IPS-NIHi7 (cell line): ENCODE data around the gene P2RX6.
A peak's percentile ranks its signal among the peaks of the same experiment; 100 is the strongest.

Source experiments
- DNase-seq: peaks from one replicate; pipeline ENCODE4 v3.0.0; 2012; ENCODE audit warnings: mixed read lengths; ENCODE audit errors: extremely low spot score

The P2RX6 gene

GRCh38 chr22:21012446-21013407 lies 2.2 kb upstream of the P2RX6 start:
- DNase-seq: no peak

- DNase-seq: no peak
Measured at GRCh38 chr22:21013657-21014201, 1.2 kb upstream of the P2RX6 start.

DNA sequence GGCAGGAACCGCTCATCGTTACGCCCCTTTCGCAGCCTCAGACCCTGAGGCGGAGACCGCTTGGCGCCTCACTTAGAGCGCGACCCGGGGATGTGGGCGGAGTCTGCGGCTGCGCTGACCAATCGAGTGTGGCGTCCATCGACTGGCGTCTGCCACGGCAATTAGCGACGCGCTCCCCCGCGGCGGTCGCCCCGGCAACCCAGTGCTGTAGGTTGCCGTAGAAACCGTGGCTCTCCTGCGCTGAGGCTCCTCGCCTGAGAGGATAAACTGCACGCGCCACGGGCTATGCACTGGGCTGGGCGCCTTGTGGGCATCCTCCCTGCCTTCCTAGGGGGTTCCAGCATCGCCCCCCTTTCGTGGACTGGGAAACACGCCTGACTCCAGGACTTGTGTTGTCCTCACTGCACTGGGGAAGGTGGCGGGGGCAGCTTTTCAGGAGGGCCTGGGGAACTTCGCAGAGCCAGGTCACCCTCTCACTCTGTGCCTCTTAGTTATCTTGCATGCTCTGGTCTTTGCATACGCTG lies 701 bp upstream of the P2RX6 start:
- peak; percentile 98 for DNase-seq

- no peak for DNase-seq
Measured at GRCh38 chr22:21015466-21016006, 571 bp downstream of the P2RX6 start.

DNA sequence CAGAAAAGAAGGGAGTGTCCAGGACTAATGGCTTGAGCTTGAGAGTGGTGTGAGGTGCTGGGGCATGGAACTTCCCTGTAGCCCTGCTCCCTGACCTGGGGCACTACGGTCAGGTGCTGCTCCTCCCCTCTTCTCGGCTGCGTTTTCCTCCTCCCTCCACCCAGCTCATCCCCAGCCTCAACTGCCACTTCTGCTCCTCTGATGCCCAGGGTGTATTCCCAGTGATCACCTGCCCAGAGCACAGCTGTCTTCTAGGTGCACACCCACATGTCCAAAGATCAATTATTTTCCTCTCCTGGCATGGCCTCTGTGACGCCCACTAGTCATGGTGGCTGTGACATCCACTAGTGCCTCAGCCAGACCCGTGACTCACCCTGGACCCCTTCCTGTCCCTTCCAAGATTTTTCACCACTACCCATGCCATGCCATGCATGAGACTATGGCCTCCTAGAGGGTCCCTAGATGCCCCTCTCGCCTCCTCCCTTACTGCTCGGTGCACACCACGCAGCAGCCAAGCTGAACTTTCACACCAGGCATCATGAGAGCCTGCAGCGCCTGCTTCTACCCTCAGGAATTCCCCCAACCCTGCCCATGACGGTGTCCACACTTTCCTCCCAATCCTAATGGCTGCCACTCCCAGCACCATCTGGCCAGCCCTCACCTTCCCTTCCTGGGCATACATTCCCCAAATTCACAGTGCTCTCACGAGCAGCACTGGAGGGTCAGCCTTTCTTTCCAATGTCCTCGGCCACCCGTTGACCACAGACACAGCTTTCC lies 1.9 kb downstream of the P2RX6 start:
- DNase-seq: no peak

GRCh38 chr22:21018314-21018713 lies 3.3 kb downstream of the P2RX6 start:
- DNase-seq: no peak

GRCh38 chr22:21020802-21021429 lies 6.0 kb downstream of the P2RX6 start:
- DNase-seq: peak; percentile 84

DNA sequence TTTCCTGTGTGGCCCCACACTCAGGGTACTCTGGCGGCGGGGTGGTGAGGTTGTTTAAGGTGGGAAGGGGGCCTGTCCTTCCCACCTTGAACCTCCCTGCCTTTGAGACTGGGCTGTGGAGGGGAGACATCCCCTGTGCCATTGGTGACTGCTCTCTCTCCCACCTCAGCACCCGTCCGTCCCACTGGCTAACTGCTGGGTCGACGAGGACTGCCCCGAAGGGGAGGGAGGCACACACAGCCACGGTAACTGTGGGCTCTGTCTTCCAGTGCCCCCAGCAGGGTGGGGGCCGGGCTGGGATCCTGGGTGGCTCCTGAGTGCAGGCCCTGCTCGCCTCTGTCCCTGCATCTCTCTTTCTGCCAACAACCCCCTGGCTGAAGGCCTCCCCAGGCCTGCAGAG lies 7.5 kb downstream of the P2RX6 start:
- DNase-seq: no peak

DNA sequence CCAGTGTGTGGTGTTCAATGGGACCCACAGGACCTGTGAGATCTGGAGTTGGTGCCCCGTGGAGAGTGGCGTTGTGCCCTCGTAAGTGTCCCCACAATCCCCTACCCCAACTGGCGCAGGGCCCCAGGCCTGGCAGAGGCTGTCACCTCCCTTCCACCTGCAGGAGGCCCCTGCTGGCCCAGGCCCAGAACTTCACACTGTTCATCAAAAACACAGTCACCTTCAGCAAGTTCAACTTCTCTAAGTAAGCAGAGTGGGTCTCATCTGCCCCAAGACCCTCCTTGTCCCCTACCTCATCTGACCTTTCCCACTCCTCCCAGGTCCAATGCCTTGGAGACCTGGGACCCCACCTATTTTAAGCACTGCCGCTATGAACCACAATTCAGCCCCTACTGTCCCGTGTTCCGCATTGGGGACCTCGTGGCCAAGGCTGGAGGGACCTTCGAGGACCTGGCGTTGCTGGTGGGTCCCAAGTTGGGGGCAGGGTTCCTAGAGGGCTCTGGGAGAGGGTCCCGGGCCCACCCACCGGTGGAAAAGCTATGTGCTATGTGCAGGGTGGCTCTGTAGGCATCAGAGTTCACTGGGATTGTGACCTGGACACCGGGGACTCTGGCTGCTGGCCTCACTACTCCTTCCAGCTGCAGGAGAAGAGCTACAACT lies 8.1 kb downstream of the P2RX6 start:
- DNase-seq: no peak

DNA sequence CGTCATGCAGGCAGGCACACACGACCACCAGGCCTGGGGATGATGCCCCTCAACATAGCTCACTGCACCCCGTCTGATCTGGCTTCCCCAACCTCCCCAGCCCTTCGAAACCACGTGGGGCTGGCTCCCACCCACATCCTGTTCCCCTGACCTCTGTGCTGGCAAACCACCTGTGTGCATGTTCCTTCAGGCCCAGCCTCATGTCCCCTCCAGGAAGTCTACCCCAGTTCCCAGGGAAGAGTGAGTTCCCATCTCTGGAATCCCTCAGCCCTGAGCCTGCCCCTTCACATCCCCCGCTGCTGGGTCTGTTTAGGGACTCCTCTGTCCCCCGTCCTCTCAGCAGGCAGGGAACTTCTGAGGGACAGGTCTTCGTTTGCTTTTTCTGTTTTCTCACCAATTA lies 10.3 kb downstream of the P2RX6 start:
- no peak for DNase-seq

DNA sequence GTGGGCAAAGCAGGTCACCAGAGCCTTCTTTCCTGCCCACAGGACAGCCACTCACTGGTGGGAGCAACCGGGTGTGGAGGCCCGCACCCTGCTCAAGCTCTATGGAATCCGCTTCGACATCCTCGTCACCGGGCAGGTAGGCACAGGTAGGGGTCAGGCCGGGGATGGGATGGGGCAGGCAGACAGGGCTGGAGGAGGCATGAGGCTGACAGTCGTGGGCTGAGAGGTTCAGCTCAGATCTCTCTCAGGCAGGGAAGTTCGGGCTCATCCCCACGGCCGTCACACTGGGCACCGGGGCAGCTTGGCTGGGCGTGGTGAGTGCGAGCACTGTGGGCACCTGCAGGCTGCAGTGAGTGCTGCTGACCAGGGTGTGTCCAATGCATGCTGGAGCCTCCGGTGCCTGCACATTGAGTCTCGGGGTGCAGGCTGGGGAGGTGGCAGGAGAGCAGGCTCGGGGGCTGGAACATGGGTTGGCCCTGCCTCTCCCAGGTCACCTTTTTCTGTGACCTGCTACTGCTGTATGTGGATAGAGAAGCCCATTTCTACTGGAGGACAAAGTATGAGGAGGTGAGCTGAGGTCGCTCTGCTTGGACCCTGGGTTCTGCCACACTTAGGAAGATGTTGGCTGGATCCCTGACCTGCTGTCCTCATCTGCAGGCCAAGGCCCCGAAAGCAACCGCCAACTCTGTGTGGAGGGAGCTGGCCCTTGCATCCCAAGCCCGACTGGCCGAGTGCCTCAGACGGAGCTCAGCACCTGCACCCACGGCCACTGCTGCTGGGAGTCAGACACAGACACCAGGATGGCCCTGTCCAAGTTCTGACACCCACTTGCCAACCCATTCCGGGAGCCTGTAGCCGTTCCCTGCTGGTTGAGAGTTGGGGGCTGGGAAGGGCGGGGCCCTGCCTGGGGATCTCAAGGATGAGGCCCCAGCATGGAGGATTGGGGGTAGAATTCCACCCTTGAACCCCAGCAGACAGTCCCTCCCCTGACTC lies 11.1 kb downstream of the P2RX6 start:
- DNase-seq: no peak

DNA sequence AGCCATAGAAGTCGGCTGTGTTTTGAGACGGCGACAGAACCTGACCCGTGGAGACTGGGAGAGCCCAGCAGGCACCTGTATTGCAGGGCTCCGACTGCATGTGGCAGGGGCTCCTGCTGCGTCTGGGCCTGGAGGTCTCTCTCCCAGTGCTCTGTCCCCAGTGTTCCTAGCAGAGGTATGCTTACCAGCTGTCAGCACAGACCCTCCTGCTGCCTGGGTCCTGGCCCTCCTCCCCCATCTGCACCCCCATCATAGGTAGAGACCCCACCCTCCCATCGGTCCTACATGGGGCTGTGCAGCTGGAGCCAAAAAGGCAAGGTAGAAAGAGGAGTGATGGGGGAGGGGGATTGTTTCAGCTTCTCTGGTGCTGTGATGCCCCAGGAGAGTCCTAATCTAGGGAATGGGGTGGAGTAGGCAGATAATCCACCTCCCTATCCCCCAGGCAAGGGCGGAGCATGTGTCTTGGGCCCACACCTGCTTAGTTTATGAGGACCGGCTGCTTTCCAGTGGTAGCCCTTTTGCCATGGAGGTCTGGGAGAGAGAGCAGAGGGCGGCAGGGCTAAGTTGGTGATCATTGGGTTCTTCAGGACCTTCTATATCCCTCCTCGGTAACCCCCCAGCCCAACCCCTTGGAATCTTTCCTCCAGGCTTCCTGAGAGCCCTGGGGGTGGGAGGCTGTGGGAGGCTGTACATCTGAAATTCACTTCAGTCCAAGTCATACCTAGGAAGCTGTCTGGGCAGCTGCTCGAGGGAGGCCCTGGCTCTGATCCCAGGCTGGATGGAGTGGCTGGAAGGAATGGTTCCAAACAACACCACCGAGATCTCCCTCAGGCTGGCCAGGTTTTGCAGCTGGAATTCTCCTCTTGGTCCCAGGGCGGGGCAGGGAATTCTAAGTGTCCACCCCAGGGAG lies 12.1 kb downstream of the P2RX6 start:
- DNase-seq: no peak

- no peak for DNase-seq
Measured at GRCh38 chr22:21028277-21029251, 13.6 kb downstream of the P2RX6 start.

DNA sequence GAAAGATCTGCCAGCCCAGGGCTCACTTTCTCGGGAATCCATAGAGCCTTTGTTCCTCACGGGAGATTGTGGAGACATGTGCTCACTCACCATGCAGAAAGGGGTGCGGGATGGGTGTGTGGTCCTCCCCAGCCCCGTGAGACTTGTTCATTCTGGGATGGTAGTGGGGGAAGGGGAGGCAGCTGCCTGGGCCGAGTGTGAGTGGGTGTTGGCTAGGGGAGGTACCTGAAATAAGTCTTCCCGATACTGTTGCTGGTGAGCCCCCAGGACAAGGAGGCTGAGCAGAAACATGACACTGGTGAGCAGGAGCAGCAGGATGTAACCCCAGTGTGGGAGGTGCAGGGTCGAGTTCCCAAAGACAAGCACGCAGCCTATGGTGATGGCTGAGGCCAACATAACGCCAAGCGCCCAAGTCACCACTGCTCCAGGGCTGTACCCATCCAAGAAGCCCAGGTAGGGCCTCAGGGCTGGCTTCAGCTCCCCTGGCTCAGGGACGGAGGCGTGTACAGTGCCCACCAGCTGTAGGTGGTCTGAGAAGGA lies 14.6 kb downstream of the P2RX6 start:
- no peak for DNase-seq

DNA sequence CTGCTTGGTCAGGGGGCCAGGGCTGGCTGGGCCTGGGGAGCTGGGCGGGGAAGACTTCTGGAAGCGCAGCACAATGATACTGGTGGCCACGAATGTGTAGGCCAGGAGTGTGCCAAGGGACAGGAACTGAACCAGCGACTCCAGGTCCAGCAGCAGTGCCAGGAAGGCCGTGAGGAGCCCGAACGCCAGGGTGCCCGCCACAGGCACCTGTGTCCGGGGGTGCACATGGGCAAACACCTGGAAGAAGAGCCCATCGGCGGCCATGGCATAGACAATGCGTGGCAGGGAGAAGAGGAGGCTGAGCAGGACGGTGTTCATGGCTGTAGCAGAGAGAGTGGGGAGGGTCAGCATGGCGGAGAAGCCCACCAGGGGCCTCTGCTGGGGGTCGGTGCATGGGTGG lies 15.1 kb downstream of the P2RX6 start:
- DNase-seq: no peak

DNA sequence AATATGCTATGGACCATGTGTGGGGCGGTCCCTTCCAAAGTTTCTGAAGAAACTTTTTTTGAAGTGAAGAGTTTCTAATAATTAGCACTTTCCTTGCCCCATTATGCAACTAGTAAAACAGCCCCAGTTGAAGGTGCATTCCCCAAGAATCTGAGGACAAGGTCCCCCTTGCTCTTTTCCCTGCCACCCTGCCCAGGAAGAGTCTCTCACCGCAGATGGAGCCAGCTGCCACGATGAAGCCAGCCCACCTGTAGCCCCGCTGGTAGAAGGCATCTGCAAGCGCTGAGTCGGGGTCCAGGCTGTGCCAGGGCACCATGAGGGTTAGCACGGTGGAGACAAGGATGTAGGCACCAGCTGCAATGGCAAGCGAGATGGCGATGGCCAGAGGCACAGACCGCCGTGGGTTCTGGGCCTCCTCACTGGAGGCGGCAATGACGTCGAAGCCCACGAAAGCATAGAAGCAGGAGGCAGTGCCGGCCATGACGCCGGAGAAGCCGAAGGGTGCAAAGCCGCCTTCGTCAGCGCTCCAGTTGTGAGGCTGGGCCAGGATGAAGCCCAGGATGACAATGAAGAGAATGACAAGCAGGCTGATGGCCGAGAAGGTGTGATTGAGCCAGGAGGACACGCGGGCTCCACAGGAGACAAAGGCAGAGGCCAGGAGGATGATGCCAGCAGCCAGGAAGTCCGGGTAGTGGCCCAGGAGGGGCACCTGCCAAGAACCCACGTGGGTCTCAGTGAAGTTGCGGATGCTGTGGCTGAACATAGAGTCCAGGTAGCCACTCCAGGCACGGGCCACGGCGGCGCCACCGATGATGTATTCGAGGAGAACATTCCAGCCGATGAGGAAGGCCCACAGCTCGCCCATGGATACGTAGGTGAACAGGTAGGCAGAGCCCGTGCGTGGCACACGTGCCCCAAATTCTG lies 15.9 kb downstream of the P2RX6 start:
- DNase-seq: no peak
